ENCODE results near the gene CHST8.

The CHST8 gene

DNA sequence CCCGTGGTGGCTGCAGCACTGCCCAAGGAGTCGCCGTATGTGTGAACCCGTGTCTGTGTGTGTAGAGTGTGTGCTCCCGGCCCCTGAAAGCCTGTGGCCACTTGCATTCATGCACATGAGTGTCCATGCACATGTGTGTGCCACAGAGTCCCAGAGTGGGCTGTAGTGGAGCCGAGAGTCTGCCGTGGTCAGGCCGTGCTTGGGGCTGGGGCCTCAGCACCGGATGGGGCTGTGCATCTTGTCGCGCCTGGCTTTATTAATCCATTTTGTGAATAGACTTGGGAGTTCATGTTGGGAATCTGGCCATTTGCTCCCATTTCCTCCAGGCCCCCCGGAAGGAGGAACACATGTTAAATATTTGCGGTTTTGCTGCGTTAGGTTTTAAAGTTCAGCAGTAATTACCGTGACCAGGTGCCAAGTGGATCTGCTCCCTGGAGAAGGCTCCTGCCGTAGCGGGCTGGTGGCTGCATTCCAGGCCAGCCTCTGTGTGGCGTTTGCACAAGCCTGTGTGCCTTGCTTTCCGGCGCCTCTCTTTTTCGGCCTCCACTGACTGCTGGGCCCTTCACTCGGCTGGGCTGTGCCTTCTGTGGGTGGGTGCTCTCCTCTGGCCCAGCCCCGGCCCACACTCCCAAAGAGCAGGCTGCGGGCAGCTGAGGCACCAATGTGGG lies 105.7 kb downstream of the CHST8 start:
- Histone ChIP-seq H3K27me3 (replicated peaks; ENCODE audit: control insufficient read depth, insufficient read depth, low read length) (no peaks in the 10 kb centered on the region; the same call in 1 of the 2 replicates), H3K4me3 (replicated peaks; ENCODE audit: low read depth, low read length) (no peak overlapping the region), H3K36me3 (ENCODE audit: control insufficient read depth, insufficient read depth, low read length) (no peaks in the 10 kb centered on the region)
- TF ChIP-seq, protein P1, sequence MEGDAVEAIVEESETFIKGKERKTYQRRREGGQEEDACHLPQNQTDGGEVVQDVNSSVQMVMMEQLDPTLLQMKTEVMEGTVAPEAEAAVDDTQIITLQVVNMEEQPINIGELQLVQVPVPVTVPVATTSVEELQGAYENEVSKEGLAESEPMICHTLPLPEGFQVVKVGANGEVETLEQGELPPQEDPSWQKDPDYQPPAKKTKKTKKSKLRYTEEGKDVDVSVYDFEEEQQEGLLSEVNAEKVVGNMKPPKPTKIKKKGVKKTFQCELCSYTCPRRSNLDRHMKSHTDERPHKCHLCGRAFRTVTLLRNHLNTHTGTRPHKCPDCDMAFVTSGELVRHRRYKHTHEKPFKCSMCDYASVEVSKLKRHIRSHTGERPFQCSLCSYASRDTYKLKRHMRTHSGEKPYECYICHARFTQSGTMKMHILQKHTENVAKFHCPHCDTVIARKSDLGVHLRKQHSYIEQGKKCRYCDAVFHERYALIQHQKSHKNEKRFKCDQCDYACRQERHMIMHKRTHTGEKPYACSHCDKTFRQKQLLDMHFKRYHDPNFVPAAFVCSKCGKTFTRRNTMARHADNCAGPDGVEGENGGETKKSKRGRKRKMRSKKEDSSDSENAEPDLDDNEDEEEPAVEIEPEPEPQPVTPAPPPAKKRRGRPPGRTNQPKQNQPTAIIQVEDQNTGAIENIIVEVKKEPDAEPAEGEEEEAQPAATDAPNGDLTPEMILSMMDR (IDR thresholded peaks at IDR 0.05; ENCODE audit: insufficient read depth, low read length, poor library complexity, severe bottlenecking), result no peak
- no peak for DNase-seq (ENCODE audit: extremely low read depth, insufficient read length)

DNA sequence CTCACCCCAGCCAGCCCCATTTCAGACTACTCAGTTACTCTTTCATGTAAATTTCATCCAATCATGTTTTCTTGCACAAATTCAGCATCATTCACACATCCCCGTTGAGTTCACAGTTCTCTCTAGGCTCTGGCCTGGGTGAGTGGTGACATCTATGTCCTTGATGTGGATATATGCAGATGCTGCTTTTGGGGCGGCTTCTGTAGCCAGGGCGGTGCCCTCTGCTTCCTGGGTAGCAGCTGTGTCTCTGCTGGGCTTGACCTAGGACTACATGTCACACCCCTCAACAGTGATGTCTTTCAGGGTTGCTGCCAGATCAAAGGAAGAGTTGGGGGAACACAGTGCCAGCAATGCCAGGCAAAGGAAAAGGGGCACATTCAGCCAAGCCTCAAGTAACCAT lies 106.4 kb downstream of the CHST8 start:
- TF ChIP-seq, protein P1 (IDR thresholded peaks at IDR 0.05; ENCODE audit: insufficient read depth, low read length, poor library complexity, severe bottlenecking), result no peak
- Histone ChIP-seq H3K27me3 (replicated peaks; ENCODE audit: control insufficient read depth, insufficient read depth, low read length) (no peaks in the 10 kb centered on the region; the same call in 1 of the 2 replicates), H3K4me3 (replicated peaks; ENCODE audit: low read depth, low read length) (no peak overlapping the region), H3K36me3 (ENCODE audit: control insufficient read depth, insufficient read depth, low read length) (no peaks in the 10 kb centered on the region)
- no peak for DNase-seq (ENCODE audit: extremely low read depth, insufficient read length)

DNA sequence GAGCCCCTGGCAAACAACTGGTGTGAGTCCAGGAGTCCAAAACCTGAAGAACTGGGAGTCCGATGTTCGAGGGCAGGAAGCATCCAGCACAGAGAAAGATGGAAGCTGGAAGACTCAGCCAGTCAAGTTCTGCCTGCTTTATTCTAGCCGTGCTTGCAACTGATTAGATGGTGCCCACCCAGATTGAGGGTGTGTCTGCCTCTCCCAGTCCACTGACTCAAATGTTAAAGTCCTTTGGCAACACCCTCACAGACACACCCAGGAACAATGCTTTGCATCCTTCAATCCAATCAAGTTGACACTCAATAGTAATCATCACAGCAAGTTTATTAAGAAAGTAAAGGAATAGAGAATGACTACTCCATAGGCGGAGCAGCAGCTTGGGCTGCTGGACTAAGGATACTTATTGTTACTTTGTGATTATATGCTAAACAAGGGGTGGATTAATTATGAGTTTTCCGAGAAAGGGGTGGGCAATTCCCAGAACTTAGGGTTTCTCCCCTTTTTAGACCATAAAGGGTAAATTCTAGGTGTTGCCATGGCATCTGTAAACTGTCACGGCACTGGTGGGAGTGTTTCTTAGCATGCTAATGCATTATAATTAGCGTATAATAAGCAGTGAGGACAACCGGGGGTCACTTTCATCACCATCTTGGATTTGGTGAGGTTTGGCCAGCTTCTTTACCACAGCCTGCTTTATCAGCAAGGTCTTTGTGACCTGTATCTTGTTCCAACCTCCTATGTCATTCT lies 109.3 kb downstream of the CHST8 start:
- no peak for DNase-seq (ENCODE audit: extremely low read depth, insufficient read length)
- Histone ChIP-seq H3K27me3 (replicated peaks; ENCODE audit: control insufficient read depth, insufficient read depth, low read length) (no peaks in the 10 kb centered on the region; the same call in 1 of the 2 replicates), H3K4me3 (replicated peaks; ENCODE audit: low read depth, low read length) (no peak overlapping the region), H3K36me3 (ENCODE audit: control insufficient read depth, insufficient read depth, low read length) (no peaks in the 10 kb centered on the region)
- TF ChIP-seq, protein P1 (IDR thresholded peaks at IDR 0.05; ENCODE audit: insufficient read depth, low read length, poor library complexity, severe bottlenecking), result no peak

DNA sequence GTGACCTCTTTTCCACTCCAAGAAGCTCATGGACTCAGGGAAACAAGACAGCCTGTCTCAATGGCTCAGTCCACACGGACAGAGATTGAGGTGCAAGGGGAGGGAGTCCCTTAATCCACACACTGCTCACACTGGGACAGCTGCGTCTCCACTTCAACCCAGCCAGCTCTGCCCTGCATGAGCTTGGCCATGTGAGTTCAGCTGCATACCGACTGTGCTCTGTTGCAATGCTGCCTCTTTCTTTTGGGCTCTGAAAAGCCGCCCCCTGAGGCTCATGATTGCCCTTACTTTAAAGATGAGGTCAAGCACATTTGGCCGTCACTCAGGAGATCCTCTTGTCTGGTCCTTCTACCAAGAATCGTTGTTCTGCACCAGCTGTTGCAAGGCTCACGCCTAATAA lies 110.1 kb downstream of the CHST8 start:
- DNase-seq (ENCODE audit: extremely low read depth, insufficient read length), result no peak

DNA sequence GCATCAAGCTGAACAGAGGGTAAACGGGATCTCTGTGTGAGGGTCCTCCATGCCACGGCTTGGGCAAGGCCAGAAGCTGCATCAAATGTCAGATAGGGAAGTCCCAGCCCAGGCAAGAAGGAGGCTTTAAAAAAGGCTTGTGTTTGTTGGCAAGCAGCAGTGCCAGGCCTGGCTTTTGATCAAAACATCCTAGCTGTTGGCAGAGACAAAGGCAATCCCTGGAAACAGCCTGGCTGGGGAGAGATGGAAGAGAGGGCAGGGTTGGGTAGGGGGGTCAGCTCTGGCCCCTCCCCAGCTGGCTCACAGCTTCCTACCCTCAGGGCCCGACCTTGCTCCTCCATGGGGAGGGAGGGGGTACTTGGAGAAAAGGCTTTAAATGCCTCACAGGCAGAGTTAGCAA lies 113.2 kb downstream of the CHST8 start:
- TF ChIP-seq, protein P1 (IDR thresholded peaks at IDR 0.05; ENCODE audit: insufficient read depth, low read length, poor library complexity, severe bottlenecking), result no peak
- no peaks in the 10 kb centered on the region for H3K27me3 ChIP-seq (replicated peaks; ENCODE audit: control insufficient read depth, insufficient read depth, low read length)
- no peak for DNase-seq (ENCODE audit: extremely low read depth, insufficient read length)
- H3K4me3 ChIP-seq (replicated peaks; ENCODE audit: low read depth, low read length), result no peak overlapping the region
- H3K36me3 ChIP-seq (ENCODE audit: control insufficient read depth, insufficient read depth, low read length), result no peaks in the 10 kb centered on the region

More for the DNA sequence above, 110.1 kb downstream of the CHST8 start:
- no peaks in the 10 kb centered on the region for H3K36me3 ChIP-seq (ENCODE audit: control insufficient read depth, insufficient read depth, low read length)
- TF ChIP-seq, protein P1 (IDR thresholded peaks at IDR 0.05; ENCODE audit: insufficient read depth, low read length, poor library complexity, severe bottlenecking), result no peak
- no peaks in the 10 kb centered on the region; the same call in 1 of the 2 replicates for H3K27me3 ChIP-seq (replicated peaks; ENCODE audit: control insufficient read depth, insufficient read depth, low read length)
- no peak overlapping the region for H3K4me3 ChIP-seq (replicated peaks; ENCODE audit: low read depth, low read length)

Data from GM06990 (cell line).